Transverse colon (tissue), 4 donors: ENCODE measurements around the gene SLC50A1. TPM values are rescaled to one million over a fixed set of nuclear protein-coding genes. Genes with fewer than 3 reads are reported as not detected.

Experiments used
- DNase-seq: peaks from one replicate; pipeline ENCODE4 v3.0.0-alpha.2; 2019
- H3K27ac ChIP-seq, 4 donors: fragments of 200-600 bp; sonication (generic); 2 replicates each; pipeline ENCODE4 v1.5.1; 2016 to 2018; ENCODE audit warnings: inconsistent platforms in 4 of 4
- H3K27me3 ChIP-seq: fragments of 200-600 bp; sonication (generic); 2 replicates; pipeline ENCODE4 v1.5.1; 2017; ENCODE audit warnings: inconsistent platforms
- H3K36me3 ChIP-seq, 4 donors: fragments of 200-600 bp; sonication (generic); 2 replicates each; pipeline ENCODE4 v1.5.1; 2017 to 2019; ENCODE audit warnings: inconsistent platforms in 4 of 4
- H3K4me1 ChIP-seq, 4 donors: fragments of 200-600 bp; sonication (generic); 2 replicates each; pipeline ENCODE4 v1.5.1; 2017 to 2020; ENCODE audit warnings: inconsistent platforms in 4 of 4
- H3K4me3 ChIP-seq, 4 donors: fragments of 200-600 bp; sonication (generic); 1 replicate in 1 of 4; 2 replicates in 3 of 4; pipeline versions ENCODE4 v1.5.1 to v1.6.1; 2017 to 2019; ENCODE audit warnings: inconsistent platforms in 4 of 4
- H3K9me3 ChIP-seq, 2 donors: fragments of 200-600 bp; sonication (generic); 2 replicates each; pipeline ENCODE4 v1.5.1; 2017 to 2019; ENCODE audit warnings: inconsistent platforms in 2 of 2
- EP300 ChIP-seq: sonication (generic); formaldehyde crosslinking; IDR thresholded peaks from one replicate; pipeline ENCODE4 v1.6.1; 2017; ENCODE audit warnings: antibody characterized with exemption, low read depth
- POLR2A ChIP-seq: fragments of 450-650 bp; IDR thresholded peaks from one replicate; pipeline ENCODE4 v1.6.1; 2016; ENCODE audit warnings: antibody characterized with exemption, mild to moderate bottlenecking, moderate library complexity
- POLR2AphosphoS5 ChIP-seq, 3 donors: sonication (generic); formaldehyde crosslinking; IDR thresholded peaks; one replicate each; pipeline ENCODE4 v1.6.1; 2016; ENCODE audit warnings: antibody characterized with exemption in 3 of 3
- WGBS, 2 donors: methylation state at CpG; one replicate each; pipeline ENCODE4 v1.1.5; 2018; ENCODE audit warnings: low coverage in 1 of 2; 5-methylcytosine and 5-hydroxymethylcytosine counted together
- in situ Hi-C, 4 donors: fragments of 200-750 bp; cut with MboI; loops; one replicate each; pipeline versions ENCODE4 v1.15.0 to v1.15.1; 2017; ENCODE audit warnings: low sequenced_read_pairs in 3 of 4, low pct_ligation_motif_present in 1 of 4, low pct_unique_long_range_greater_than_20kb in 1 of 4
- intact Hi-C: fragments of 100-400 bp; cut with DNase I; formaldehyde crosslinking; loops from one replicate; pipeline ENCODE4 v1.15.1; 2023; ENCODE audit warnings: low total_unique reads
- total RNA-seq, 4 donors: library from RNA; depleted of rRNA; stranded (reverse); fragments of >200 nt; gene quantifications; one replicate each; pipeline ENCODE4 v1.1.0, GENCODE V29; 2016
- TF ChIP-seq, protein P1 (sequence below), 5 experiments: fragments of 200-600 bp in 3 of 5; fragments of 450-650 bp in 2 of 5; sonication (generic) in 3 of 5; IDR thresholded peaks; 1 replicate in 2 of 5; 2 replicates in 3 of 5; pipeline ENCODE4 v1.5.1; 2016 to 2017; ENCODE audit warnings: antibody characterized with exemption in 5 of 5, inconsistent platforms in 3 of 5, mild to moderate bottlenecking in 2 of 5, moderate library complexity in 1 of 5

The SLC50A1 gene
- total RNA-seq, 4 donors from 2014 or later, result 5.2 to 199 (median 44.4) TPM

DNA sequence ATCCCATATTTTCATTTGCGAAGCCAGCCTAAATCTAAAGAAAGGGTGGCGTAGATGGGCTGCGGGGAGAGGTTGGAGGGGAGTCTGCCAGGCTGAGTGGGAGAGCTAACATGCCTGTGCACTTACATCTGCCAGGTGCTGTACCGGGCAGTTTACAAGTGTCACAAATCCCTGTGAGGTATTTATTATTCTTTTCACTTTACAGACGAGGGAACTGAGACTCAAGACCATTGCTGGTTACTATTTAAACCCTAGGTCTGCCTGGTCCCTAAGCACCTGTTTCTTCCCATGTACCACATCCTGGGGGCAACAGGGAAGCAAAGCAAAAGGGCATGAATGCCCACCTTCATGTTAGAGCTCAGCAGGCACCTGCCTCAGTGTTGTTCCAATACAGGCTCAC lies 27.4 kb upstream of the SLC50A1 start:
- TF ChIP-seq POLR2A (no peak), EP300 (no peak), POLR2AphosphoS5 (IDR thresholded peaks at IDR 0.05) (no peak)
- TF ChIP-seq, protein P1, sequence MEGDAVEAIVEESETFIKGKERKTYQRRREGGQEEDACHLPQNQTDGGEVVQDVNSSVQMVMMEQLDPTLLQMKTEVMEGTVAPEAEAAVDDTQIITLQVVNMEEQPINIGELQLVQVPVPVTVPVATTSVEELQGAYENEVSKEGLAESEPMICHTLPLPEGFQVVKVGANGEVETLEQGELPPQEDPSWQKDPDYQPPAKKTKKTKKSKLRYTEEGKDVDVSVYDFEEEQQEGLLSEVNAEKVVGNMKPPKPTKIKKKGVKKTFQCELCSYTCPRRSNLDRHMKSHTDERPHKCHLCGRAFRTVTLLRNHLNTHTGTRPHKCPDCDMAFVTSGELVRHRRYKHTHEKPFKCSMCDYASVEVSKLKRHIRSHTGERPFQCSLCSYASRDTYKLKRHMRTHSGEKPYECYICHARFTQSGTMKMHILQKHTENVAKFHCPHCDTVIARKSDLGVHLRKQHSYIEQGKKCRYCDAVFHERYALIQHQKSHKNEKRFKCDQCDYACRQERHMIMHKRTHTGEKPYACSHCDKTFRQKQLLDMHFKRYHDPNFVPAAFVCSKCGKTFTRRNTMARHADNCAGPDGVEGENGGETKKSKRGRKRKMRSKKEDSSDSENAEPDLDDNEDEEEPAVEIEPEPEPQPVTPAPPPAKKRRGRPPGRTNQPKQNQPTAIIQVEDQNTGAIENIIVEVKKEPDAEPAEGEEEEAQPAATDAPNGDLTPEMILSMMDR (IDR thresholded peaks at IDR 0.05), result no peak
- Histone ChIP-seq H3K27me3 (no peaks in the 10 kb centered on the region), H3K4me3 (no peak overlapping the region), H3K9me3 (no peaks in the 10 kb centered on the region), H3K4me1 (peaks cover 0 to 10% (median 0%) of the 10 kb centered on the region in 4 donors), H3K27ac (no peak overlapping the region), H3K36me3 (no peaks in the 10 kb centered on the region)
- DNase-seq, result no peak
- WGBS, 2 donors, result 64 to 71% methylated on average over 3 to 5 of the region's 5 CpGs
- in situ Hi-C loops, result no loop called here
- intact Hi-C loops, result no loop called here

DNA sequence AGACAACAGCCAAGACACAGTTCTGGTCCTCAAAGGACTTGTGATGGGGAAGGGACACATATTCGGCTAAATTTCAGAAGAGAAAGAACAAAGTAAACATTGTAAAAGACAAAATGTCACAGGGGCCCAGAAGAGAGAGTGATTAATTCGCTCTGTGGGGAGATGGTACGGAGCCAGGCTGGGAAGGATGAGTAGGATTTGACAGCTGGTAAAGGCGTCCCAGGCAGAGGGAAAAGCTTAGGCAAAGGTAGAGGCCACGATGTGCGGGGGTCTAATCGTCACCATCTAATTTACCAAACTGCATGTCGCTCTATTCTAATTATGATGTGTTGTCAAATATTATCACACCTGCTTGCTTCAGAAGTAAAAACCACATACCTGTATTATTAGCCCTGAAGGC lies 25.3 kb upstream of the SLC50A1 start:
- Histone ChIP-seq H3K27ac (no peak overlapping the region), H3K9me3 (no peaks in the 10 kb centered on the region), H3K4me1 (peaks cover 0 to under 1% (median 0%) of the 10 kb centered on the region in 4 donors), H3K27me3 (no peaks in the 10 kb centered on the region), H3K4me3 (no peak overlapping the region), H3K36me3 (no peaks in the 10 kb centered on the region)
- TF ChIP-seq, protein P1 (IDR thresholded peaks at IDR 0.05), result no peak
- in situ Hi-C loops, result no loop called here
- 78 to 87% methylated on average over 5 to 8 of the region's 8 CpGs for WGBS, 2 donors
- intact Hi-C loops, result no loop called here
- no peak for DNase-seq

DNA sequence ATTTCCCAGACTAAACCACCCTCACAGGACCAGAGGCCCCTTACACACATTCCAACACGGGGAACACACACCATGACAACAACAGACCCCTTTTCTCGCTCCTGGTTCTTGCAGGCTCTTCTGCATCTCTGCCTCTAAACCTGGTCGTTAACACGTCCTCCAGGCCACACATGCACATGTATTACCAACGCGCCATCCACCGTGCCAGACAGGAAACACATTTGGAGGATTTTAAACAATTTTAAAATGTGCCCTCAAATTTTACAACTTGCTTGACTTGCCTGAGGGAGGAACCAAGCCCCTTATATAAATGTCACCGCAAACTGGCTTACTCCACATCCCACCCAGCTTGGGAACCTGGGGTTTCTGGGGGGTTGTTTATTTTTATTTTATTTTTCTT lies 24.8 kb upstream of the SLC50A1 start:
- H3K36me3 ChIP-seq, result no peaks in the 10 kb centered on the region
- in situ Hi-C loops, result no loop called here
- no peaks in the 10 kb centered on the region for H3K4me1 ChIP-seq
- H3K27ac ChIP-seq, result no peak overlapping the region
- intact Hi-C loops, result no loop called here
- WGBS, 2 donors, result 62 to 68% methylated on average over 7 to 8 of the region's 8 CpGs
- no peak for DNase-seq
- no peaks in the 10 kb centered on the region for H3K27me3 ChIP-seq
- no peaks in the 10 kb centered on the region for H3K9me3 ChIP-seq
- no peak overlapping the region for H3K4me3 ChIP-seq
- TF ChIP-seq EP300 (no peak), POLR2A (no peak)

DNA sequence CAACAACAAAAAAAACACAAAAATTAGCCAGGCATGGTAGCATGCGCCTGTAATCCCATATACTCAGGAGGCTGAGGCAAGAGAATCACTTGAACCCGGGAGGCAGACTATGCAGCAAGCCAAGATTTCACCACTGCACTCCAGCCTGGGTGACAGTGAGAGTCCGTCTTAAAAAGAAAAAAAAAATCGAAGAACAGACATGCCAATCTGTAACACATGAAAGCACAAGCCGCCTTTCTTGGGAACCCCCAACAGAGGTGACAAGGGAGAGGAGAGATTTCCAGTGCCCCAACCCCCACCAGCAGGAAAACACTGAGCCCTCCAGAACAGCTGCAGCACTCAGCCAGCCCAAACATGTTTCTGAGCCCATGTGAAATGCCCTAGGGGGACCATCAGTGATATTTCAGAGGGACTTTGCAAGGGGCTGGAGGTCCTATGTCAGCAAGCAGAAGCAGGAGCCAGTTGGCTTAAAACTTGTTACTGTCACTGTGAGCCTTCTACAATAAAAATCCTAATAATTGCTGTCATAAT lies 22.1 kb upstream of the SLC50A1 start:
- no peak for DNase-seq
- Histone ChIP-seq H3K27me3 (no peaks in the 10 kb centered on the region), H3K4me3 (no peak overlapping the region), H3K4me1 (peaks cover 0 to 10% (median 4%) of the 10 kb centered on the region in 4 donors), H3K9me3 (no peaks in the 10 kb centered on the region), H3K27ac (no peak overlapping the region), H3K36me3 (no peaks in the 10 kb centered on the region)
- WGBS, 2 donors, result 79 to 81% methylated on average over 4 to 5 of the region's 5 CpGs
- no peak for TF ChIP-seq EP300
- in situ Hi-C loops, result no loop called here
- intact Hi-C loops, result no loop called here

DNA sequence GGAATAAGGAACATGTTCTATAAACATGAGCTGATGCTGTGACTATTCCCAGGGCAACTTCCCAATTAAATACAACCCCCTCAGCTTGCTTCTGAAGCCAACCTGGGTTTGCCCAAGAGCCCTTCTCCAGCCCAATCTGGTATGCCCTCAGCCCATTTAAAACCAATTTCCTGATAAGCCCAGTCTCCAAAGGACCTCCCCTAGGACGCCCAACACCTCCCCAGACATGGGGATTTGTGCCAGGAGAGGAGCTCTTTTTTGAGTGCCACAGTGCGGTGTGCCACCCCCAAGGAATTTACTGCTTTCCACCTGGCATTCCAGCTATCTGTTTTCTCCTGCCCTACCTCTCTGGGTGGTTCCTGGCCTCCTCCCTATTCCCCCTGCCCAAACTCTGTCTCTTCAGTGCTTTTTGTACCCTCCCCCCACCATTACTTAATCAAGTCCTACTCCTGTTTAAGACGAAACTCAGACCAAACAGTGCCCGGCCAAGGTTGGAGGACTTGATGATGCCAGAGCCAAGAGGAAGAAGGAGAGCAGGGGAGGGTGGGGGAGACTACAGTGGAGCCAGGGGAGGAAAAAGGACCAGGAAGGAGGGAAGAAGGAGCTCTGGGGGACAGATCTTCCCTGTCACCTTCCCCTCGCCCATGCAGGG lies 19.4 kb upstream of the SLC50A1 start:
- TF ChIP-seq POLR2AphosphoS5 (IDR thresholded peaks at IDR 0.05), result no peak
- TF ChIP-seq, protein P1 (IDR thresholded peaks at IDR 0.05), result no peak
- TF ChIP-seq POLR2A, result no peak
- no peak for TF ChIP-seq EP300
- peaks cover 0 to 33% (median 14%) of the 10 kb centered on the region in 4 donors for H3K4me1 ChIP-seq
- H3K27me3 ChIP-seq, result no peaks in the 10 kb centered on the region
- intact Hi-C loops, result no loop called here
- no peaks in the 10 kb centered on the region for H3K9me3 ChIP-seq
- H3K4me3 ChIP-seq, result no peak overlapping the region
- H3K36me3 ChIP-seq, result no peaks in the 10 kb centered on the region
- no peak overlapping the region for H3K27ac ChIP-seq
- in situ Hi-C loops, result no loop called here
- 37 to 54% methylated on average over 4 to 5 of the region's 5 CpGs for WGBS, 2 donors
- DNase-seq, result no peak
